ENCODE data around the gene KCNE3. TPM values are rescaled to one million over a fixed set of nuclear protein-coding genes. Genes with fewer than 3 reads are reported as not detected.

The KCNE3 gene
- total RNA-seq, 1 experiment from 2014 or later, result not detected

DNA sequence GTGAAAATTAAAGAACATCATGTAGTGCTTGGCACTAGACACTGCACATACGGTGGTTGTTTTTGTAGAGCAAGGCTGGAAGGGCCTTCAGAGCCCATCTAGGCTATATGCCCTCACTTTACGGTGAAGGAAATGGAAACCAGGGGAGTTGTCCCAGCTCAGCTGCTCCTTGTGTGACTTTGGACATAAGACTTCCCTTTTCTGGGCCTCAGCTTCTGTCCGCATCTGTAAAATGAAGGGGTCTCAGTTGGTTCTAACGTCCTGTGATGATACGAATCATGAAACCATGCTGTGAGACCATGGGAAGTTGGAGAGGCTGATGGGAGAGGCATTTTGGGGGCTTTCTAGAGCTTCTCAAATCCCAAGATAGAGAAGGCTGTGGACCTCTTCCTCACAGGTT, 4.7 kb downstream of the KCNE3 start:
- intact Hi-C loops (cut with micrococcal nuclease), result no loop called here
- Histone ChIP-seq H3K27me3 (ENCODE audit: insufficient read depth, low read length) (no peaks in the 10 kb centered on the region; the same call in 1 of the 2 replicates), H4K20me1 (ENCODE audit: insufficient read depth) (no peaks in the 10 kb centered on the region), H3K36me3 (ENCODE audit: control insufficient read depth in 1 of 2, insufficient read depth in 2 of 2, low read length in 2 of 2) (no peaks in the 10 kb centered on the region), H2AFZ (ENCODE audit: low read depth, low read length, poor library complexity, severe bottlenecking) (no peak overlapping the region), H3K4me1 (ENCODE audit: control insufficient read depth in 1 of 2, insufficient read depth in 2 of 2, low read length in 2 of 2) (peaks cover 2 to 7% of the 10 kb centered on the region in 2 experiments; a peak in 1 of 4 replicates), H3K79me2 (ENCODE audit: insufficient read depth, low read length) (no peaks in the 10 kb centered on the region), H3K9me3 (ENCODE audit: control insufficient read depth in 1 of 2, insufficient read depth in 1 of 2, low read depth in 1 of 2, low read length in 2 of 2) (no peaks in the 10 kb centered on the region), H3K9ac (ENCODE audit: low read length) (no peak overlapping the region), H3K4me2 (ENCODE audit: low read length) (no peak overlapping the region), H3K4me3 (replicated peaks in 1 of 2; ENCODE audit: low read depth in 1 of 2, low read length in 2 of 2) (no peak overlapping the region), H3K27ac (ENCODE audit: low read depth, low read length) (no peak overlapping the region), H3K9me2 (ENCODE audit: insufficient read depth) (no peaks in the 10 kb centered on the region)
- ChIA-PET POLR2A (no interaction called here), RAD21 (ENCODE audit: low non-redundant PET in 1 of 2, low total read pairs in 2 of 2, uncharacterized antibody in 2 of 2, unreplicated experiment in 2 of 2) (no interaction called here), CTCF (interaction anchor here (0.8 to 1.3 kb wide), 2 partner anchors 9 to 13 kb away, joined by 4 to 5 read pairs; no protein-coding TSS in a partner anchor)
- BruUV-seq (replicated peaks), result no TSS peak
- no peak for ATAC-seq
- no peak for DNase-seq (ENCODE audit: low read depth, low spot score)
- TF ChIP-seq SP1 (IDR thresholded peaks at IDR 0.05; ENCODE audit: low read depth) (no peak), ZNF274 (IDR thresholded peaks at IDR 0.05; ENCODE audit: low read depth, low read length) (no peak)

DNA sequence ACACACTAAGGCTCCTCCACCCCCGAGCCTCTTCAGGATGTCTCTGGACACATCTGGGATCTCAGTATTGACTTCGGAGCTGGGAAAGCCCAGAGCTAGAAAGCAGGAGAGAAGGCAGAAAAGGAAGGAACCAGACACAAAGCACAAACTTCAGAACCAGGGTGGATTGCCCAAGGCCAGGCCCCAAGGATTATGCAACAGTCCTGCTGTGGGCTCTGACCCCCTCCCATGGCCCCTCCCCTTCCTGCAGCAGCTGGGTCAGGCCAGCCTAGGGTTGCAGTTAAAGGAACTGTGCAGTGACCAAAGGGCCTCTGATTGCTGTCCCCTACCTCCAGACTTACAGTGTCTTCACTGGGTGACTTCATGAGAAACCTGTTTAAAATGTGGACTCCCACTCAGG, 5.3 kb downstream of the KCNE3 start:
- Histone ChIP-seq H3K27me3 (ENCODE audit: insufficient read depth, low read length) (no peaks in the 10 kb centered on the region; the same call in 1 of the 2 replicates), H4K20me1 (ENCODE audit: insufficient read depth) (no peaks in the 10 kb centered on the region), H3K27ac (ENCODE audit: low read depth, low read length) (no peak overlapping the region), H3K9ac (ENCODE audit: low read length) (no peak overlapping the region), H3K79me2 (ENCODE audit: insufficient read depth, low read length) (no peaks in the 10 kb centered on the region), H3K9me3 (ENCODE audit: control insufficient read depth in 1 of 2, insufficient read depth in 1 of 2, low read depth in 1 of 2, low read length in 2 of 2) (no peaks in the 10 kb centered on the region), H3K4me2 (ENCODE audit: low read length) (no peak overlapping the region), H3K9me2 (ENCODE audit: insufficient read depth) (no peaks in the 10 kb centered on the region), H2AFZ (ENCODE audit: low read depth, low read length, poor library complexity, severe bottlenecking) (no peak overlapping the region), H3K4me1 (ENCODE audit: control insufficient read depth in 1 of 2, insufficient read depth in 2 of 2, low read length in 2 of 2) (peaks cover 2 to 7% of the 10 kb centered on the region in 2 experiments; a peak in 1 of 4 replicates), H3K4me3 (replicated peaks in 1 of 2; ENCODE audit: low read depth in 1 of 2, low read length in 2 of 2) (no peak overlapping the region), H3K36me3 (ENCODE audit: control insufficient read depth in 1 of 2, insufficient read depth in 2 of 2, low read length in 2 of 2) (no peaks in the 10 kb centered on the region)
- BruUV-seq (replicated peaks), result no TSS peak
- ChIA-PET POLR2A (no interaction called here), CTCF (interaction anchor here (0.8 to 1.3 kb wide), 2 partner anchors 9 to 13 kb away, joined by 4 to 5 read pairs; no protein-coding TSS in a partner anchor), RAD21 (ENCODE audit: low non-redundant PET in 1 of 2, low total read pairs in 2 of 2, uncharacterized antibody in 2 of 2, unreplicated experiment in 2 of 2) (no interaction called here)
- ATAC-seq (no peak), DNase-seq (ENCODE audit: low read depth, low spot score) (no peak)
- intact Hi-C loops (cut with micrococcal nuclease), result no loop called here
- TF ChIP-seq CEBPB (IDR thresholded peaks at IDR 0.05; ENCODE audit: low read depth) (no peak), RAD21 (IDR thresholded peaks at IDR 0.05; ENCODE audit: low read depth) (no peak), SP1 (IDR thresholded peaks at IDR 0.05; ENCODE audit: low read depth) (no peak), POLR2AphosphoS5 (IDR thresholded peaks at IDR 0.05; ENCODE audit: low read depth, low read length) (no peak), SRF (IDR thresholded peaks at IDR 0.05; ENCODE audit: low read depth) (no peak), TCF7L2 (IDR thresholded peaks at IDR 0.05; ENCODE audit: borderline replicate concordance, extremely low read depth, insufficient read depth, insufficient read length) (no peak)

All from HCT116 (cell line).